ENCODE measurements around the gene CRYGS. TPM values are rescaled to one million over a fixed set of nuclear protein-coding genes. Genes with fewer than 3 reads are reported as not detected.

Gene CRYGS
- total RNA-seq, 1 donor from 2014 or later = 8.4 TPM

DNA sequence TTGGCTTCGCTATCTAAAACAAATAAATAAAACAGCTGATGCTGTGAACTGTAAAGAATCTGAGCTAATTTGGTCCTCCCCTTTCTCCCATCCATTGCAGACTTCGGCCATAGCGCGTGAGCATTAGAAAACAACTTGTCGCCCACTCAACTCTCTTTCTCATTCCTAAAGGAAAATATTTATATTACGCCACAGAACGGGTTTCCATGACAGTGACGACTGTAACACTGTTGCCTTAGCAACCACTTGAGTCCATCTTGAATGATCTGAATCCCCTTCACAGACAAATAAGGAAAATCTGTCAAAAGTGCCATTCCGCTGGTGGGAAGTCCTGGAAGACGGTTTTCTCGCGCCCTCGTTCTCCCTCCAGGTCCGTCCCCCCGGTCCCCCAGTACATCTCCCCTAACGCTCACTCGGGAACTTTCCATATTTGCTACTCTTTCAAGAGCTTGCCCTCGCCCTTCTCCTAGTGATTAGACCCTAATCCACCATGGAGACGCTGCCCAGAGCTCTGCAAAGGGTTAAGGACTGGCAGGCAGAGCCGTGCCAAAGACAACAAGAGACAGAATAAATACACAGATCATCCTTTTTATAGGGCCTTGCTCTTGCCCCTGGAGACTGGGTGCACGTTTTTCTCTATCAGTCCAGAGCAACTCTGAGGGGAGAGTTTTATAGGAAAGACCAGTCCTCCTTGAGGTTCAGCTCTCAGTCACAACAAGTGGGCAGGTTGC, 50.5 kb downstream of the CRYGS start:
- DNase-seq (ENCODE audit: low spot score) = peak; percentile 65

GRCh38 chr3:186492385-186492984, 51.7 kb downstream of the CRYGS start:
- DNase-seq (ENCODE audit: low spot score) = peak; percentile 67

GRCh38 chr3:186489507-186489906, 54.7 kb downstream of the CRYGS start:
- DNase-seq (ENCODE audit: low spot score) = no peak

Other genes with a start within 250 kb of the CRYGS start
- gene DGKG, start 182.1 kb downstream of the CRYGS start, total RNA-seq (ENCODE audit: insufficient read depth, low replicate concordance) = 13.5 TPM
- 6.3 TPM for gene TBCCD1, start 23.0 kb upstream of the CRYGS start, total RNA-seq (ENCODE audit: insufficient read depth, low replicate concordance)
- 43.1 TPM for gene DNAJB11, start 26.3 kb upstream of the CRYGS start, total RNA-seq (ENCODE audit: insufficient read depth, low replicate concordance)
- not detected for gene AHSG, start 68.7 kb upstream of the CRYGS start, total RNA-seq (ENCODE audit: insufficient read depth, low replicate concordance)
- gene FETUB, start 96.0 kb upstream of the CRYGS start, total RNA-seq (ENCODE audit: insufficient read depth, low replicate concordance) = 1.2 TPM
- gene HRG, start 121.6 kb upstream of the CRYGS start, total RNA-seq (ENCODE audit: insufficient read depth, low replicate concordance) = 1.9 TPM
- gene KNG1, start 173.0 kb upstream of the CRYGS start, total RNA-seq (ENCODE audit: insufficient read depth, low replicate concordance) = 1.4 TPM
- gene EIF4A2, start 239.2 kb upstream of the CRYGS start, total RNA-seq (ENCODE audit: insufficient read depth, low replicate concordance) = 664 TPM